ENCODE results near the gene TMEM183A. TPM values are rescaled to one million over a fixed set of nuclear protein-coding genes. Genes with fewer than 3 reads are reported as not detected.
"Not testable (repeated sequence)": the region's sequence is repeated elsewhere in the genome, so short reads cannot be mapped to it uniquely, and the experiment has no call there.

The TMEM183A gene
- total and polyA plus RNA-seq, 2 experiments from 2014 or later, result 55.1 to 128 TPM

GRCh38 chr1:202982715-202983430 lies 24.3 kb upstream of the TMEM183A start (continued):
- TF ChIP-seq CTCF (conservative IDR thresholded peaks at IDR 0.05; ENCODE audit: low read depth in 2 of 2) (no peak), JUNB (IDR thresholded peaks at IDR 0.05; ENCODE audit: unreplicated experiment) (no peak), EZH2 (IDR thresholded peaks at IDR 0.05; ENCODE audit: low read depth, unreplicated experiment) (no peak), NANOG (IDR thresholded peaks at IDR 0.05; ENCODE audit: borderline replicate concordance) (no peak), ZNF462 (CRISPR knock-in tag; IDR thresholded peaks at IDR 0.05) (no peak), CREB1 (CRISPR knock-in tag; IDR thresholded peaks at IDR 0.05; ENCODE audit: low read depth) (no peak), STAT1 (IDR thresholded peaks at IDR 0.05; ENCODE audit: unreplicated experiment) (no peak)

DNA sequence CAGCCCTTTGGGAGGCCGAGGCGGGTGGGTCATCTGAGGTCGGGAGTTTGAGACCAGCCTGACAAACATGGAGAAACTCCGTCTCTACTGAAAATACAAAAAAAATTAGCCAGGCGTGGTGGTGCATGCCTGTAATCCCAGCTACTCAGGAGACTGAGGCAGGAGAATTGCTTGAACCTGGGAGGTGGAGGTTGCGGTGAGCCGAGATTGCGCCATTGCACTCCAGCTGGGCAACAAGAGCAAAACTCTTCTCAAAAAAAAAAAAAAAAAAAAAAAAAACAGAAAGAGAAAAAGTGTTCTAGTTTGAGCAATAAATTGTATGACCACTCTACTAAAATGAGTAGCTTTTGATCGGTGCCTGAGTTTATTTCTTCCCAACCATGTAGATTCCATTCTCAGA lies 21.1 kb upstream of the TMEM183A start:
- not testable (repeated sequence) for H3K4me3 Mint-ChIP-seq; DNase-seq (ENCODE audit: low spot score); H3K4me3 ChIP-seq; H3F3A ChIP-seq (replicated peaks; ENCODE audit: low read depth); H3K4me1 ChIP-seq (ENCODE audit: insufficient read depth); ATAC-seq; H3K36me3 Mint-ChIP-seq (ENCODE audit: low read depth); H3K4me1 Mint-ChIP-seq; H3K27me3 ChIP-seq (ENCODE audit: insufficient read depth); H4K20me1 ChIP-seq (replicated peaks; ENCODE audit: insufficient read depth); H3K36me3 ChIP-seq (ENCODE audit: insufficient read depth); H3K79me2 ChIP-seq (replicated peaks; ENCODE audit: insufficient read depth); H3K4me2 ChIP-seq; H2AFZ ChIP-seq; H3K9me2 ChIP-seq (ENCODE audit: insufficient read depth); H3K27ac Mint-ChIP-seq; H3K9me3 Mint-ChIP-seq; H3K27me3 Mint-ChIP-seq (ENCODE audit: insufficient read depth, low read depth, poor library complexity); H3K27ac ChIP-seq (ENCODE audit: low read depth)
